DMS 273 treated with DMSO at 0.1 percent for 48 hours (cell line): ENCODE data around the gene TESK1.
"Not testable (repeated sequence)": the region's sequence is repeated elsewhere in the genome, so short reads cannot be mapped to it uniquely, and the experiment has no call there.

Experiments
- DNase-seq: peaks from one replicate; lab custom pipeline; 2025; lab: John Stamatoyannopoulos, UW

The TESK1 gene

GRCh38 chr9:35615981-35616680, 11.1 kb downstream of the TESK1 start:
- no peak for DNase-seq

DNA sequence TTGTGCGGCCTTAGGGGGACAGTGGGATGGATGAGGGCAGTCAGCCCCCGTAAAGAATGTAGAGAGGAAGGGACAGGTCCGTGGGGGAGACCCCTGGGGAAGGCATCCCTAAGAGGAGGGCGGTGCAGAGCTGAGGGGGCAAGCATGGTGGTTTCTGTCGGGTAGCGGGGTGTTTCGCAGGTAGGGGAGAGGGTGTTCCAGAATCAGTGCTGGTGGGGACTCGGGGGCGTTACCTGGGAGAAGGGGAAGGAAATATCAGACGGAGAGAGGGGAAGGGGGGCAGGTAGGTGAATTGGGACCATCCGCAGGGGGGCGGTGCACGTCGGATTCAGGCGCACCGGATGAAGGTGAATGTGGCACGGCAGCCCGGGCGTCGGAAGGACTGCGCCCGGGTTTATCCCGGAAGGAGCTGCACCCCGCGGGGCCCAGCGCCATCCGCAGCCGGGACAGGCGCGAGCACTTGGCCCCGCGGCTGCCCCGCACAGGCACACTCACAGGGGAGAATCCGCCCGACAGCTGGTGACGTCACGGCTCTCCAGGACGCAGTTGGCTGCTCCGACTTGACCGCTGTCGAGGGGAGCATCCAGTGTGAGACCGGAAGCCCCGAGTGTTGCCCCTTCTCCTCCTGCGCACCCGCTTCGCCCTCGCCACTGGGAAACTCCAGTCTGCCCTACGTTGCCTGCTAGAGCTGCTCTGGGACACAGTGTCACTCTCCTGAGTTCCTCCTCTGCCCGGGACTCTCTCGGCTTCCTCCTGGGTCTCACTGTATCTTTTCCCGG, 11.8 kb downstream of the TESK1 start:
- no peak for DNase-seq

- no peak for DNase-seq
Observed at GRCh38 chr9:35617548-35617947, 12.5 kb downstream of the TESK1 start.

- DNase-seq = no peak
Observed at GRCh38 chr9:35618325-35618727, 13.3 kb downstream of the TESK1 start, which contains the start of gene CD72. TSS of gene CD72 (minus strand) at chr9:35618413. CDS start at chr9:35618303, 110 bp downstream.

- DNase-seq = no peak
Observed at GRCh38 chr9:35618854-35619799, 14.1 kb downstream of the TESK1 start.

DNA sequence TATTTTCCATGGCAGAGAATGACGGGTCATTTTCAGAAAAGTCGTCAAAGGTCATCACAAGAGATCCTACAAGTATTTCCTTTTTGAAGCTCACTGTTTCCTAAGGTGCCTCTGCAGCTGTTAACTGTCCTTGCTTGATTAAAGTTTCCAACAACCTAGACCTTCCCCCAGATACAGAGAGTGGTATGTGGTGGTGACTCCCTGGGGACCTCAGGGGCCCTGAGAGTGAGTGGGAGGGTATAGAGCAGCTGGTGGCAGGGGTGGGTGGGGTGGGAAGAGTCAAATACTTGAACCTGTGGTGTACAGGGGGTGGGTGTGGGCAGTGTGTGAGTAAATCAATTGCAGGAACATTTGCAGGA, 14.7 kb downstream of the TESK1 start:
- DNase-seq = no peak

GRCh38 chr9:35627575-35627974, 22.5 kb downstream of the TESK1 start:
- no peak for DNase-seq

DNA sequence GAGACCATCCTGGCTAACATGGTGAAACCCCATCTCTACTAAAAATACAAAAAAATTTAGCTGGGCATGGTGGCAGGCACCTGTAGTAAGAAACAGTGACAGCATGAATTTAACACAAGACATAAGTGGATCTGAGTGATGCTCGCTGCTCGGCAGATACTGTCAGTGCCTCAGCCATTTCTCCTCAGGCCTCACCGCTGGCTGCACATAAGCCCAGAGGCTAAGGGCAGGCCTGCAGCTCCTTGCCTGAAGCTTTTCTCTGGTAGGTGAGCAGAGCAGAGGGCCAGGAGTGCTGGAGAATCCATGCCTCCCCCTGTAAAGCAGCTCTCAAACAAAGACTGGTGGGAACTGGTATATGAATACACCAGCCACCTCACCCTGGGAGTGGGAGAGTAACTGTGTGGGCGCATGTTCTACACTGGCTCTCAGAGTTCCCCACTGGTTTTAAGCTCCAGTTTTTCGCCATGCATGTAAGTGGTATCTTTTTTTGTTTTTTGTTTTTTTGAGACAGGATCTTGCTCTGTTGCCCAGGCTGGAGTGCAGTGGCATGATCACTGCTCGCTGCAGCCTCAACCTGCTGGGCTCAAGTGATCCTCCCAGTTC, 23.4 kb downstream of the TESK1 start:
- DNase-seq = no peak

GRCh38 chr9:35629597-35629996, 24.5 kb downstream of the TESK1 start:
- DNase-seq = no peak

DNA sequence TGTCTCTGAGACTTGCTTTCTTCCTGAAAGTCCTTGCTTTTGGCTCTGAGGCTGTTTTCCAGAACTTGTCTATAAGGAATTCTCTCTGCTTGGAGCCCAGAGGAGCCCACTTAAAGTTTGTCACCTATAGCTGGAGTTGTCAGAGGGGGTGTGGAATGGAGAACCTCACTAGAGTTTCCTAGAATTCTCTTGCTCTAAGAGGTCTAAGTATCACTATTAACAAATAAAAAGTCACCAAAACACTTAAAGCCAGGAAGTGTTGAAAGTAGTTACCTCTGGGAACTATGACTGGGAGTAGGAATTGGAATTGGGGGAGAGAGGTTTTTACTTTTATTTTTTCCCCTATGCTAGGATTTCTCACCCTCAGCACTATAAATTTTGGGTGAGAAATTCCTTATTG, 30.7 kb downstream of the TESK1 start:
- DNase-seq = no peak

GRCh38 chr9:35636135-35636876, 31.2 kb downstream of the TESK1 start:
- DNase-seq = no peak

DNA sequence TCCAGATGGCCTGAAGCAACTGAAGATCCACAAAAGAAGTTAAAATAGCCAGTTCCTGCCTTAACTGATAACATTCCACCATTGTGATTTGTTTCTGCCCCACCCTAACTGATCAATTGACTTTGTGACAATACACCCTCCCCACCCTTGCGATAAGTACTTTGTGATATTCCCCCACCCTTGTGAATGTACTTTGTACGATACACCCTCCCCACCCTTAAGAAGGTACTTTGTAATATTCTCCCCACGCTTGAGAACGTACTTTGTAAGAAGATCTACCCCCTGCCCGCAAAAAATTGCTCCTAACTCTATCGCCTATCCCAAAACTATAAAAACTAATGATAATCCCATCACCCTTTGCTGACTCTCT, 31.8 kb downstream of the TESK1 start:
- not testable (repeated sequence) for DNase-seq

DNA sequence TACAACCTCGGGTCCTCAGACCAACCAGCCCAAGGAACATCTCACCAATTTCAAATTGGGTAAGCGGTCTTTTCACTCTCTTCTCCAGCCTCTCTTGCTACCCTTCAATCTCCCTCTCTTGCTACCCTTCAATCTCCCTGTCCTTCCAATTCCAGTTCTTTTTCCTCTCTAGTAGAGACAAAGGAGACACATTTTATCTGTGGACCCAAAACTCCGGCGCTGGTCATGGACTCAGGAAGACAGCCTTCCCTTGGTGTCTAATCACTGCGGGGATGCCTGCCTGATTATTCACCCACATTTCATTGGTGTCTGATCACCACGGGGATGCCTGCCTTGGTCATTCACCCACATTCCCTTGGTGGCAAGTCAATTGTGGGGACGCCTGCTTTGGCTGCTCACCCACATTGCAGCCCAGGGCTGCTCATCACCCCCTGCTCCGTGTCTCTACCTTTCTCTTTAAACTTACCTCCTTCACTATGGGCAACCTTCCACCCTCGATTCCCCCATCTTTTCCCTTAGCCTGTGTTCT, 32.4 kb downstream of the TESK1 start:
- DNase-seq = not testable (repeated sequence)

DNA sequence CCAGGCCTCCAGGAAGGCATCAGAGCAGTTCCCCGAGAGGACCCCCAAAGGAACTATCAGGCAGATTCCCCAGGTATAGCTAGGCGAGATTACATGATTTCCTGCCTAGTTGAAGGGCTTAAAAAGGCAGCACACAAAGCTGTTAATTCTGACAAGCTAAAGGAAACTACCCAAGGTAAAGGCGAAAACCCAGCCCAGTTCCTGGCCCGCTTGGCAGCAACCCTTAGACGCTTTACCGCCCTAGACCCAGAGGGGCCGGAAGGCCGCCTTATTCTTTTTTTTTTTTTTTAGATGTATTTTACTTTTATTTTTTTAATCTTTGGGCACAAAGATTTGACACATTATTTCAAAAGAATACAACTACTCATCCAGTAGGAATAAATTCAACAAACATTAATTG, 33.7 kb downstream of the TESK1 start:
- DNase-seq = not testable (repeated sequence)

- not testable (repeated sequence) for DNase-seq
Observed at GRCh38 chr9:35639225-35639624, 34.2 kb downstream of the TESK1 start.

DNA sequence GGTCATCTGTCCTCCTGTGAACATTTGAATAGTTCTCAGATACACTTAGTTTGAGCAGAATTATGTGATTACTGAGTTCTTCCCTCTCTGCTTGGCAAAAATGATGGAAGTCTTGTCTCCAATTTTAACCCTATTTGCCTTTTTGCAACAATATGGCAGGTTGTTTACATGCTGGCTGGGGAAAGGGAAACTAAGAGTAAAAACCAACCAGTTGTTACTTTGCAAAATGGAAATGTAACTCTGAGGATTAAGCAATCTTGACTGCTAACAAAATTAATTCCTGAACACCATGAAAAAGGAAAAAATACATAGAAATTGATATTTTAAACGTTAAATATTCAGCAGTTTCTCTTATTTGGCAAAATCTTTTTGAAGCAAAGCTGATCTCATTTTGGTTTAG, 34.6 kb downstream of the TESK1 start:
- no peak for DNase-seq

GRCh38 chr9:35640431-35640830, 35.4 kb downstream of the TESK1 start:
- DNase-seq = not testable (repeated sequence)

DNA sequence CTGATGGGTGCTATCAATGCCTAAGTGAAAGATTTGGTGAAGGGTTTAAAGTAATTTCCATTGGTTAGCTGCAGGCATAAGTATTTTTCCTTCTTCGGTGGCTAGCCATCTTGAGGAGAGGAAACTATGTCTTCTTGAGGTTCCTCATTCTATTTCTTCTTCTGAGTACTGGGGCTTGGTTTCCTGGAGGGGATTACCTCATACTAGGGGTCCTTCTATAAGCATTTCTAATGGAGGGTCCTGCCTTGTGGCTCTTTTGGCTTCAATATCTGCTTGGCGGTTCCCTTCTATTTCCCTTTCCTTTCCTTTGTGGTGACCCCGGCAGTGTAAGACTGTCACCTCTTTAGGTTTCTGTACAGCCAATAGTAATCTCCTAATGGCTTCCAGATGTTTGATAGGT, 36.4 kb downstream of the TESK1 start:
- DNase-seq = not testable (repeated sequence)

GRCh38 chr9:35643046-35643445, 38.0 kb downstream of the TESK1 start:
- DNase-seq = no peak

DNA sequence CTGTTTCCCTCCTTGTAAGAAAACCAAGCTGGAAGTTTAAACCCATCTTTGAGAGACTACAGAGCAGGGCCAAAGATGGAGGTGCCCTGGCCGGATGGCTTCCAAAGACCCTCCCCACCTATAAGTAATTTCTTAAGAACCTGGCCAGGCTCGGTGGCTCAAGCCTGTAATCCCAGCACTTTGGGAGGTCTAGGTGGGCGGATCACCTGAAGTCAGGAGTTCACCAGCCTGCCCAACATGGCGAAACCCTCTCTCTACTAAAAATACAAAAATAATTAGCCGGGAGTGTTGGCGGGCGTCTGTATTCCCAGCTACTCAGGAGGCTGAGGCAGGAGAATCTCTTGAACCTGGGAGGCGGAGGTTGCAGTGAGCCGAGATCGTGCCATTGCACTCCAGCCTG, 40.7 kb downstream of the TESK1 start:
- not testable (repeated sequence) for DNase-seq

- no peak for DNase-seq
Observed at GRCh38 chr9:35646153-35646532, 41.1 kb downstream of the TESK1 start.
